Measurements from ENCODE around the gene FANCC.
"Not testable (repeated sequence)": the region's sequence is repeated elsewhere in the genome, so short reads cannot be mapped to it uniquely, and the experiment has no call there.

The FANCC gene

GRCh38 chr9:95211028-95211427 lies 106.5 kb downstream of the FANCC start:
- TF ChIP-seq CTCF (conservative IDR thresholded peaks at IDR 0.05), result no peak

GRCh38 chr9:95207403-95207802 lies 110.1 kb downstream of the FANCC start:
- H3K27ac ChIP-seq, result peak overlapping the region; percentile 26; the same call in 1 of the 2 replicates
- no peak for TF ChIP-seq CTCF (conservative IDR thresholded peaks at IDR 0.05)

More at GRCh38 chr9:95211028-95211427, 106.5 kb downstream of the FANCC start:
- H3K27ac ChIP-seq, result peak overlapping the region; percentile 60

- TF ChIP-seq CTCF (conservative IDR thresholded peaks at IDR 0.05), result no peak
- H3K27ac ChIP-seq, result no peak overlapping the region
Observed at GRCh38 chr9:95206143-95206542, 111.4 kb downstream of the FANCC start.

- no peak overlapping the region for H3K27ac ChIP-seq
Observed at GRCh38 chr9:95204710-95205109, 112.8 kb downstream of the FANCC start.

GRCh38 chr9:95204310-95204709 lies 113.2 kb downstream of the FANCC start:
- no peak overlapping the region for H3K27ac ChIP-seq
- no peak for TF ChIP-seq CTCF (conservative IDR thresholded peaks at IDR 0.05)

More at GRCh38 chr9:95204710-95205109, 112.8 kb downstream of the FANCC start:
- no peak for TF ChIP-seq CTCF (conservative IDR thresholded peaks at IDR 0.05)

- H3K27ac ChIP-seq, result not testable (repeated sequence)
Observed at GRCh38 chr9:95203019-95203418, 114.5 kb downstream of the FANCC start.

GRCh38 chr9:95202076-95202681 lies 115.3 kb downstream of the FANCC start:
- TF ChIP-seq CTCF (conservative IDR thresholded peaks at IDR 0.05), result no peak
- no peak overlapping the region for H3K27ac ChIP-seq

- H3K27ac ChIP-seq, result no peak overlapping the region
- no peak for TF ChIP-seq CTCF (conservative IDR thresholded peaks at IDR 0.05)
Observed at GRCh38 chr9:95201206-95201605, 116.3 kb downstream of the FANCC start.
